ENCODE measurements around the gene HTR2C. TPM values are rescaled to one million over a fixed set of nuclear protein-coding genes. Genes with fewer than 3 reads are reported as not detected.
A peak's percentile ranks its signal among the peaks of the same experiment; 100 is the strongest.

Gene HTR2C
- polyA plus RNA-seq, 2 of the 4 experiments (the other 2 are of a cell fraction): not detected

GRCh38 chrX:114798907-114799306 is 215.0 kb downstream of the HTR2C start:
- TF ChIP-seq FOSL2 (IDR thresholded peaks at IDR 0.05) (no peak), FOSL2 (CRISPR knock-in tag; IDR thresholded peaks at IDR 0.05) (0 out of 2 replicates have a peak, but pooled peaks have one; percentile 32), REST (IDR thresholded peaks at IDR 0.05) (no peak), CBX8 (IDR thresholded peaks at IDR 0.05) (no peak)
- CTCF ChIA-PET: no interaction called here
- no peaks in the 10 kb centered on the region for H3K9me3 ChIP-seq
- DNase-seq (ENCODE audit: low read depth in 1 of 2, low spot score in 1 of 2) (no peak), ATAC-seq (no peak), FAIRE-seq (peak; percentile 70)
- H3K27ac ChIP-seq: no peak overlapping the region
- no peaks in the 10 kb centered on the region; the same call in 2 of the 3 replicates for H3K4me1 ChIP-seq
- H3K4me3 ChIP-seq: no peak overlapping the region
- POLR2A ChIA-PET: no interaction called here
- peak overlapping the region; percentile 7; the same call in 1 of the 3 replicates for H3K4me2 ChIP-seq
- WGBS (ENCODE audit: missing lambda C conversion rate): 39% methylated on average over 2 of the region's 2 CpGs

- no peak overlapping the region for H3K4me3 ChIP-seq
- 30% methylated on average over 4 of the region's 4 CpGs for WGBS (ENCODE audit: missing lambda C conversion rate)
- no peak overlapping the region for H3K27ac ChIP-seq
- ATAC-seq (no peak), DNase-seq (ENCODE audit: low read depth in 1 of 2, low spot score in 1 of 2) (peak in 1 of 2 experiments; percentile 59), FAIRE-seq (no peak)
- ChIA-PET CTCF (no interaction called here), POLR2A (no interaction called here)
- H3K4me2 ChIP-seq: no peak overlapping the region
- no peaks in the 10 kb centered on the region for H3K9me3 ChIP-seq
- TF ChIP-seq MAFK (IDR thresholded peaks at IDR 0.05; ENCODE audit: partially characterized antibody) (peak; percentile 57), CEBPB (IDR thresholded peaks at IDR 0.05) (no peak)
- H3K4me1 ChIP-seq: no peaks in the 10 kb centered on the region; the same call in 2 of the 3 replicates
Measured at GRCh38 chrX:114800719-114801118, 216.8 kb downstream of the HTR2C start.

- Histone ChIP-seq H3K4me1 (no peaks in the 10 kb centered on the region), H3K4me3 (no peak overlapping the region), H3K27ac (no peak overlapping the region), H3K9me3 (no peaks in the 10 kb centered on the region), H3K4me2 (no peak overlapping the region)
- DNase-seq (ENCODE audit: low read depth in 1 of 2, low spot score in 1 of 2) (no peak), ATAC-seq (no peak), FAIRE-seq (peak; percentile 32)
- 32% methylated on average over 2 of the region's 2 CpGs for WGBS (ENCODE audit: missing lambda C conversion rate)
- ChIA-PET CTCF (no interaction called here), POLR2A (no interaction called here)
- no peak for TF ChIP-seq CBX8 (IDR thresholded peaks at IDR 0.05)
- no peak for TF ChIP-seq MAFK (IDR thresholded peaks at IDR 0.05; ENCODE audit: partially characterized antibody)
- no peak for TF ChIP-seq CBX2 (IDR thresholded peaks at IDR 0.05; ENCODE audit: borderline replicate concordance, low read depth)
- no peak for TF ChIP-seq PHF8 (IDR thresholded peaks at IDR 0.05; ENCODE audit: borderline replicate concordance, low read depth)
- TF ChIP-seq HOXB5 (CRISPR knock-in tag; IDR thresholded peaks at IDR 0.05): no peak
- no peak for TF ChIP-seq TP53 (CRISPR knock-in tag; IDR thresholded peaks at IDR 0.05)
Measured at GRCh38 chrX:114819509-114819908, 235.6 kb downstream of the HTR2C start.

GRCh38 chrX:114841051-114841450 is 257.2 kb downstream of the HTR2C start:
- DNase-seq (ENCODE audit: low read depth in 1 of 2, low spot score in 1 of 2): no peak
- ATAC-seq: no peak
- Histone ChIP-seq H3K4me3 (no peak overlapping the region), H3K27ac (no peak overlapping the region), H3K4me2 (no peak overlapping the region), H3K4me1 (no peaks in the 10 kb centered on the region), H3K9me3 (no peaks in the 10 kb centered on the region)
- no peak for FAIRE-seq
- ChIA-PET CTCF (no interaction called here), POLR2A (no interaction called here)
- 15% methylated on average over 1 of the region's 1 CpG for WGBS (ENCODE audit: missing lambda C conversion rate)
- TF ChIP-seq CBX2 (IDR thresholded peaks at IDR 0.05; ENCODE audit: borderline replicate concordance, low read depth) (no peak), CTCF (IDR thresholded peaks at IDR 0.05) (no peak), POLR2AphosphoS2 (conservative IDR thresholded peaks at IDR 0.05; ENCODE audit: low read length) (no peak), SMC3 (IDR thresholded peaks at IDR 0.05) (no peak), ZFP36 (IDR thresholded peaks at IDR 0.05; ENCODE audit: borderline replicate concordance, partially characterized antibody) (no peak), CBX8 (IDR thresholded peaks at IDR 0.05) (no peak), NPAS2 (CRISPR knock-in tag; IDR thresholded peaks at IDR 0.05; ENCODE audit: borderline replicate concordance) (no peak), SREBF2 (IDR thresholded peaks at IDR 0.05) (no peak), HES2 (IDR thresholded peaks at IDR 0.05) (no peak), JUN (IDR thresholded peaks at IDR 0.05) (no peak)

All from A549 (cell line).